ENCODE data around the gene SCUBE2. TPM values are rescaled to one million over a fixed set of nuclear protein-coding genes. Genes with fewer than 3 reads are reported as not detected.
"Not testable (repeated sequence)": the region's sequence is repeated elsewhere in the genome, so short reads cannot be mapped to it uniquely, and the experiment has no call there.

SCUBE2 gene
- total and polyA plus RNA-seq, 7 donors: 2.3 to 22.9 (median 7.5) TPM

DNA sequence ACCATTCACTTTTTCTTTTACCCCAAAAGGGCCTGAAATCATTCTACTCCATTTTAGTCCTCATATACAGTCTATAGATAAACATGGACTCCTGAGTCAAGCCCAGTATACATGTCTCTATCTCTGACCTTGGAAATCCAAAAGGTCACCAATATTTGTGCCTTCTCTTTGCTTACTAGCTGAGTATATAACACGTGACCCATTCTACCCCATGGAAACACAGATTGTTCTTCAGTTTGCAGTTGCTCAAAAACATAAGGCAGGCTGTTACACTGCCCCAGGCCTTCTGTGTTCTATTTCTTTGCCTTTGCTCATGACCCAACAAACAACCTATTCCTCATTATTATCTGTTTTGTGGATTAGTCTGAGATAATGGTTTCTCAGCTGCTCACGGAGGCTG is 93.4 kb downstream of the SCUBE2 start:
- 90 to 91% methylated on average over 2 of the region's 2 CpGs for WGBS, 2 donors
- no peak for DNase-seq
- Histone ChIP-seq H3K4me3 (no peak overlapping the region), H3K27me3 (peaks cover 0 to 23% (median 9%) of the 10 kb centered on the region in 3 donors), H3K4me1 (peaks cover 0 to 5% (median 3%) of the 10 kb centered on the region in 4 donors), H3K36me3 (no peaks in the 10 kb centered on the region), H3K9me3 (no peaks in the 10 kb centered on the region), H3K27ac (no peak overlapping the region)
- intact Hi-C loops (cut with DNase I): no loop called here
- TF ChIP-seq EP300 (IDR thresholded peaks at IDR 0.05): no peak
- no peak for TF ChIP-seq POLR2A (IDR thresholded peaks at IDR 0.05)
- no peak for TF ChIP-seq POLR2AphosphoS5 (IDR thresholded peaks at IDR 0.05)
- TF ChIP-seq, protein P1, sequence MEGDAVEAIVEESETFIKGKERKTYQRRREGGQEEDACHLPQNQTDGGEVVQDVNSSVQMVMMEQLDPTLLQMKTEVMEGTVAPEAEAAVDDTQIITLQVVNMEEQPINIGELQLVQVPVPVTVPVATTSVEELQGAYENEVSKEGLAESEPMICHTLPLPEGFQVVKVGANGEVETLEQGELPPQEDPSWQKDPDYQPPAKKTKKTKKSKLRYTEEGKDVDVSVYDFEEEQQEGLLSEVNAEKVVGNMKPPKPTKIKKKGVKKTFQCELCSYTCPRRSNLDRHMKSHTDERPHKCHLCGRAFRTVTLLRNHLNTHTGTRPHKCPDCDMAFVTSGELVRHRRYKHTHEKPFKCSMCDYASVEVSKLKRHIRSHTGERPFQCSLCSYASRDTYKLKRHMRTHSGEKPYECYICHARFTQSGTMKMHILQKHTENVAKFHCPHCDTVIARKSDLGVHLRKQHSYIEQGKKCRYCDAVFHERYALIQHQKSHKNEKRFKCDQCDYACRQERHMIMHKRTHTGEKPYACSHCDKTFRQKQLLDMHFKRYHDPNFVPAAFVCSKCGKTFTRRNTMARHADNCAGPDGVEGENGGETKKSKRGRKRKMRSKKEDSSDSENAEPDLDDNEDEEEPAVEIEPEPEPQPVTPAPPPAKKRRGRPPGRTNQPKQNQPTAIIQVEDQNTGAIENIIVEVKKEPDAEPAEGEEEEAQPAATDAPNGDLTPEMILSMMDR (IDR thresholded peaks at IDR 0.05): no peak

DNA sequence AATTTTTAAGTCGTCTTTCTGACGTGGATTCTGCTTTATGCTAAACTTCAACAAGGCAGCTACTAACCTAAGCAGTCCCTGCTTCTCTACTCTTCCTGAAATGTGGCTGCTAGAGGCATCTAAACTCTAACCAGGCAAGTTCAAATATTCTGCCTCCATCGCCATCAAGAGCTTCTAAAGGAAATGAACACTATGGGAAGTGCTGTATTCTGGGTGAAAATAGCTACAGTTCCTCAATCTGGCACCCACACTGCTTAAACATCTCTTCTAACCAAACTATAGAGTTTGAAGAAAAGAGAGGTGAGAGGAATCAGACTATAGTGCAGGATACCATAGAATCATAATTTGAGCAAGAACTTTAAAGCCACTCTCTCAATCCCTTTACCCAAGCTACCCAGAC is 93.9 kb downstream of the SCUBE2 start:
- TF ChIP-seq EP300 (IDR thresholded peaks at IDR 0.05): no peak
- TF ChIP-seq POLR2AphosphoS5 (IDR thresholded peaks at IDR 0.05): no peak
- no peak for TF ChIP-seq POLR2A (IDR thresholded peaks at IDR 0.05)
- TF ChIP-seq, protein P1 (IDR thresholded peaks at IDR 0.05): no peak
- intact Hi-C loops (cut with DNase I): no loop called here

DNA sequence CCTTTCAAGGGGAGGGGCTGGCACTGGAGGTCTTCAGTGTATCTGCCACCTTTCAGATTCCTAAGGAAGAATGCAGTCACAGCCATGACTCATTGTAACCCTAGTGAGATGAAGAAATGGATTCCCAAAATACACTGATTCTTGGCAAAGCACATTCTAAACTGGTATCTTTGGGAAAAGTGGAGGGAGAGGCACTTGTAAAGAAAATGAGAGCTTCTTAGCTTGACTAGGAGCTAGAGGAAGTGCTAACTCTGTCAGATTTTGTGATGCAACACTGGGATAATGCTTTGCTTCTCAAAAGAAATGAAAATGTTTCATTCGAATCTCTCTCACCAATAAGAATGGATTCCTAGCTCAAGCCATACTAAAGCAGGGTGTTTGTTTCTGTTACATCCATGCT is 101.9 kb downstream of the SCUBE2 start:
- no peaks in the 10 kb centered on the region for H3K36me3 ChIP-seq
- no peaks in the 10 kb centered on the region for H3K27me3 ChIP-seq
- no peaks in the 10 kb centered on the region for H3K9me3 ChIP-seq
- no peaks in the 10 kb centered on the region for H3K4me1 ChIP-seq
- H3K4me3 ChIP-seq: no peak overlapping the region
- intact Hi-C loops (cut with DNase I): no loop called here
- 82 to 88% methylated on average over 1 of the region's 1 CpG for WGBS, 2 donors
- no peak for TF ChIP-seq POLR2AphosphoS5 (IDR thresholded peaks at IDR 0.05)
- no peak for TF ChIP-seq POLR2A (IDR thresholded peaks at IDR 0.05)
- TF ChIP-seq EP300 (IDR thresholded peaks at IDR 0.05): no peak
- TF ChIP-seq, protein P1 (IDR thresholded peaks at IDR 0.05): no peak
- no peak for DNase-seq
- H3K27ac ChIP-seq: no peak overlapping the region

More for the DNA sequence above, 93.9 kb downstream of the SCUBE2 start:
- Histone ChIP-seq H3K9me3 (no peaks in the 10 kb centered on the region), H3K4me3 (no peak overlapping the region), H3K27me3 (peaks cover 0 to 17% (median 9%) of the 10 kb centered on the region in 3 donors), H3K4me1 (no peaks in the 10 kb centered on the region), H3K36me3 (no peaks in the 10 kb centered on the region), H3K27ac (no peak overlapping the region)
- no peak for DNase-seq
- whole genome bisulfite sequencing, 2 donors: 82 to 86% methylated on average over 3 of the region's 3 CpGs

DNA sequence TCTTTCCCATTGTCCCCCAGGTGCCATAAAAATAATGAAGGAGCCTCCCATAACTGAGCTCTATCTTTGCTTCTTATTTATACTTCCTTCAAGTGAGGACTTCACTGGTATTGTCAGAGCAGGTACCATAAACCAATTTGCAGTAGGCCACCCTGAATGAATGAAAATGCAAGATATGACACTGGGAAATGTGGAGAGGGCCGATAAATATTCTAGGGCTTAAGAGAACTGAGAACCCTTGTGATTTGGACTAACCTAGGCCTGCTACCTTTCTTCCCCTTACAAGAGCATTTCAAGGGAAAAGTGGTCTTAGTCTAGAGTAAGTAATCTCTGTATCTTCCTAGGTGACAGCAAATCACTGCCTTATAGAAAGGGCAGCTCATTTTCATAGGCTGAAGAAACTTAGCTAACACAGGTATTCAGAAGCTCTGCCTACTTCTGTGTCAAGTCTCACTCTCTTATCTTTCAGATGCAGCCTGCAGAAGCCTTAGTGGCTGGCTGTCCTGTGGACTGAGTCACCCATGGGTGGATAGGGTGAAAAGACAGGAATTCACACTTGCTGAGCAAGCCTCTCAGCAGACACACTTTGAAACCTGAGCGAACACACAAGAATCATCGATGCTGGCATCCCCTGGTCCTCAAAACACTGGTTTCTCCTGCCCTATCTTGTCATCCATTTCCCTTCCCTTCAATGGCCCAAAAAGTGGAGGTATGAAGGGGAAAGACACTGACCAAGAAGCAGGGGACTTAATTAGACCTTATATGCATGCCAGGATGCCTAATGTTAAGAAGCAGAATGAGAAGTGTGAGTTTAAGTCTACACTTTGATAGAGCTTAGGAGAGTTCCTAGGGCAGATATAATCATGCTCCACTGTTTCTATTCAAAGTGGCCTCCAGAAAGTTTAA is 102.8 kb downstream of the SCUBE2 start:
- no peak for TF ChIP-seq POLR2AphosphoS5 (IDR thresholded peaks at IDR 0.05)
- intact Hi-C loops (cut with DNase I): no loop called here
- Histone ChIP-seq H3K9me3 (no peaks in the 10 kb centered on the region), H3K4me3 (no peak overlapping the region), H3K27me3 (no peaks in the 10 kb centered on the region), H3K36me3 (no peaks in the 10 kb centered on the region), H3K4me1 (no peaks in the 10 kb centered on the region), H3K27ac (no peak overlapping the region)
- no peak for DNase-seq
- WGBS, 2 donors: 82 to 83% methylated on average over 3 of the region's 3 CpGs

DNA sequence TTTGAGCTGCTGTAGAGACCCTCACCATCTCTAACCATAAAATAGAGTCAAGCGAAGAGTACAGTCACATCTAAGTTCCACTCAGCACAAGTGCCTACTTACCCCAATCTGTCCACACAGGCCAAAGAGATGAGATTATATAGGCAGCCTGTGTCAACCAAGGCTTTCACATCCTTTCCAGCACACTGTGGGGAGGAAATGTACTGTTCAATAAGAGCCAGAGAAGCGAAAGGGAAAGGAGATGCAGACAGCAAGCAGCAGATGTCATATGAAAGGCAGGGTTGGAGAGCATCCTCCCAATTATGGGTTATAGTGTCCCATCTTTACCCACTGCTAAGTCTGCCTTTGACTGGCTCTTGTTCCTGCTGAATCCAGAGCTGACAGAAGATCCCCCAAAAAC is 104.0 kb downstream of the SCUBE2 start:
- intact Hi-C loops (cut with DNase I): no loop called here
- no peaks in the 10 kb centered on the region for H3K9me3 ChIP-seq
- DNase-seq: no peak
- H3K4me3 ChIP-seq: no peak overlapping the region
- no peaks in the 10 kb centered on the region for H3K36me3 ChIP-seq
- H3K27ac ChIP-seq: no peak overlapping the region
- TF ChIP-seq POLR2AphosphoS5 (IDR thresholded peaks at IDR 0.05) (no peak), POLR2A (IDR thresholded peaks at IDR 0.05) (no peak), EP300 (IDR thresholded peaks at IDR 0.05) (no peak)
- TF ChIP-seq, protein P1 (IDR thresholded peaks at IDR 0.05): no peak
- no peaks in the 10 kb centered on the region for H3K27me3 ChIP-seq
- no peaks in the 10 kb centered on the region for H3K4me1 ChIP-seq
- 89% methylated on average over 2 of the region's 2 CpGs for WGBS, 2 donors

DNA sequence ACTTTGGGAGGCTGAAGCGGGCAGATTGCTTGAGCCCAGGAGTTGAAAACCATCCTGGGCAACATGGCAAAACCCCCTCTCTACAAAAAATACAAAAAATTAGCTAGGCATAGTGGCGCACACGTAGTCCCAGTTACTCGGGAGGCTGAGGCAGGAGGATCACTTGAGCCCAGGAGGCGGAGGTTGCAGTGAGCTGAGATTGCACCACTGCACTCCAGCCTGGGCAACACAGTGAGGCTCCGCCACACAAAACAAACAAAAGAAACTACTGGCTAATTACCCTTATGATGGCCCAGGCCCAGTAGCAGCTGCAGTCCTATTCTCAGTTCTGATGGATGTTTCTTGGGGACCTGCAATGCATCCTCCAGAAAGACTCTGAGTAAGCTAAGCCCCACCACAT is 104.6 kb downstream of the SCUBE2 start:
- H3K36me3 ChIP-seq; DNase-seq; H3K4me3 ChIP-seq; H3K4me1 ChIP-seq; H3K27me3 ChIP-seq; H3K27ac ChIP-seq; intact Hi-C loops (cut with DNase I); H3K9me3 ChIP-seq: not testable (repeated sequence)
- 92 to 95% methylated on average over 6 of the region's 6 CpGs for WGBS, 2 donors

Measured in sigmoid colon (tissue), 7 donors.